Stomach (tissue), 9 donors: ENCODE results near the gene NVL. TPM values are rescaled to one million over a fixed set of nuclear protein-coding genes. Genes with fewer than 3 reads are reported as not detected.

ENCODE experiments used
- DNase-seq, 2 donors: peaks; one replicate each; pipeline versions ENCODE4 v3.0.0 to v3.0.0-alpha.2; 2013 to 2019
- H3K27ac ChIP-seq, 5 donors: fragments of 200-600 bp in 4 of 5; sonication (generic) in 4 of 5; one replicate each; pipeline ENCODE4 v1.5.1; 2013 to 2019; ENCODE audit warnings: mild to moderate bottlenecking in 1 of 5, moderate library complexity in 1 of 5
- H3K27me3 ChIP-seq, 3 donors: fragments of 200-600 bp; sonication (generic); one replicate each; pipeline ENCODE4 v1.5.1; 2017 to 2019; ENCODE audit warnings: mixed run types in 1 of 3
- H3K36me3 ChIP-seq, 4 donors: fragments of 200-600 bp; sonication (generic); 1 replicate in 3 of 4; 2 replicates in 1 of 4; pipeline ENCODE4 v1.5.1; 2016 to 2019
- H3K4me1 ChIP-seq, 4 donors: fragments of 200-600 bp; sonication (generic); one replicate each; pipeline ENCODE4 v1.5.1; 2016 to 2019
- H3K4me3 ChIP-seq, 4 donors: fragments of 200-600 bp; sonication (generic) in 3 of 4; one replicate each; pipeline ENCODE4 v1.5.1; 2016 to 2019; ENCODE audit warnings: mild to moderate bottlenecking in 1 of 4
- H3K9me3 ChIP-seq, 4 donors: fragments of 200-600 bp; sonication (generic); one replicate each; pipeline ENCODE4 v1.5.1; 2016 to 2019
- CTCF ChIP-seq, 7 experiments: fragments of 450-650 bp in 4 of 7; fragments of 200-600 bp in 3 of 7; sonication (generic) in 3 of 7; IDR thresholded peaks; one replicate each; pipeline ENCODE4 v1.5.1; 2016 to 2019; ENCODE audit warnings: antibody characterized with exemption in 7 of 7, control low read depth in 2 of 7, mild to moderate bottlenecking in 1 of 7
- EP300 ChIP-seq: sonication (generic); formaldehyde crosslinking; IDR thresholded peaks from one replicate; pipeline ENCODE4 v1.6.1; 2017; ENCODE audit warnings: antibody characterized with exemption
- POLR2A ChIP-seq, 4 donors: fragments of 450-650 bp; IDR thresholded peaks; one replicate each; pipeline ENCODE4 v1.6.1; 2016; ENCODE audit warnings: antibody characterized with exemption in 4 of 4, control low read depth in 2 of 4, mild to moderate bottlenecking in 1 of 4, moderate library complexity in 1 of 4
- POLR2AphosphoS5 ChIP-seq, 3 donors: sonication (generic); formaldehyde crosslinking; IDR thresholded peaks; one replicate each; pipeline ENCODE4 v1.6.1; 2016; ENCODE audit warnings: antibody characterized with exemption in 3 of 3
- WGBS, 5 donors: extraction: QIAGEN DNeasy Blood & Tissue Kit in 3 of 5; methylation state at CpG; one replicate each; pipeline versions ENCODE4 v1.1.5 to v1.1.7; 2013 to 2018; 5-methylcytosine and 5-hydroxymethylcytosine counted together
- intact Hi-C: fragments of 100-400 bp; cut with DNase I; formaldehyde crosslinking; loops from one replicate; pipeline ENCODE4 v1.15.1; 2023; ENCODE audit warnings: low total_unique reads
- polyA plus RNA-seq, 3 donors: library from polyadenylated mRNA; stranded (reverse); fragments of 200-250 nt; gene quantifications; one replicate each; pipeline ENCODE4 v1.2.3, GENCODE V29; 2013
- total RNA-seq, 5 donors: library from RNA; depleted of rRNA; stranded (reverse); fragments of >200 nt; gene quantifications; one replicate each; pipeline versions ENCODE4 v1.1.0 to v1.2.3, GENCODE V29; 2014 to 2016
- donor health status: healthy with polysubstance abuse.
- donor health status: Bipolar disorder and iron deficiency.
- donor health status: healthy.

NVL gene
- total and polyA plus RNA-seq, 8 donors = 17.4 to 50.9 (median 33.2) TPM

- intact Hi-C loops = no loop called here
- DNase-seq = peak in 1 of 2 donors; percentile 75
- no peak for TF ChIP-seq CTCF (IDR thresholded peaks at IDR 0.05)
- TF ChIP-seq POLR2AphosphoS5 (IDR thresholded peaks at IDR 0.05) = peak in 1 of 3 donors; percentile 6
- Histone ChIP-seq H3K27me3 (no peaks in the 10 kb centered on the region), H3K27ac (peak overlapping the region in 3 of 5 donors; percentile 10 to 61 (median 47)), H3K9me3 (no peaks in the 10 kb centered on the region), H3K36me3 (peaks cover 14 to 69% (median 57%) of the 10 kb centered on the region in 4 donors), H3K4me1 (peaks cover 0 to 4% (median 2%) of the 10 kb centered on the region in 4 donors), H3K4me3 (no peak overlapping the region)
- WGBS, 5 donors = 29 to 56% (median 43%) methylated on average over 1 of the region's 1 CpG
Measured at GRCh38 chr1:224245188-224245587, 84.8 kb downstream of the NVL start.

GRCh38 chr1:224238756-224239155, 91.2 kb downstream of the NVL start:
- no peaks in the 10 kb centered on the region for H3K9me3 ChIP-seq
- H3K4me1 ChIP-seq = no peaks in the 10 kb centered on the region
- H3K27me3 ChIP-seq = no peaks in the 10 kb centered on the region
- no peak for DNase-seq
- no peak overlapping the region for H3K4me3 ChIP-seq
- intact Hi-C loops = no loop called here
- H3K27ac ChIP-seq = no peak overlapping the region
- no peak for TF ChIP-seq POLR2AphosphoS5 (IDR thresholded peaks at IDR 0.05)
- no peak for TF ChIP-seq EP300
- TF ChIP-seq CTCF (IDR thresholded peaks at IDR 0.05) = no peak
- no peak for TF ChIP-seq POLR2A (IDR thresholded peaks at IDR 0.05)
- 63 to 79% (median 70%) methylated on average over 3 of the region's 3 CpGs for WGBS, 5 donors
- peaks cover 0 to 66% (median 65%) of the 10 kb centered on the region in 4 donors for H3K36me3 ChIP-seq

- intact Hi-C loops = no loop called here
- H3K9me3 ChIP-seq = no peaks in the 10 kb centered on the region
- TF ChIP-seq CTCF (IDR thresholded peaks at IDR 0.05) = no peak
- TF ChIP-seq POLR2AphosphoS5 (IDR thresholded peaks at IDR 0.05) = no peak
- TF ChIP-seq EP300 = no peak
- TF ChIP-seq POLR2A (IDR thresholded peaks at IDR 0.05) = no peak
- peaks cover 0 to 69% (median 66%) of the 10 kb centered on the region in 4 donors for H3K36me3 ChIP-seq
- no peaks in the 10 kb centered on the region for H3K27me3 ChIP-seq
- H3K4me1 ChIP-seq = no peaks in the 10 kb centered on the region
- 84 to 95% (median 91%) methylated on average over 7 to 9 of the region's 9 CpGs for WGBS, 5 donors
- DNase-seq = no peak
- no peak overlapping the region for H3K4me3 ChIP-seq
- no peak overlapping the region for H3K27ac ChIP-seq
Measured at GRCh38 chr1:224238212-224238611, 91.8 kb downstream of the NVL start.

- Histone ChIP-seq H3K9me3 (no peaks in the 10 kb centered on the region), H3K27me3 (no peaks in the 10 kb centered on the region), H3K4me1 (no peaks in the 10 kb centered on the region), H3K36me3 (peaks cover 0 to 72% (median 69%) of the 10 kb centered on the region in 4 donors), H3K27ac (no peak overlapping the region), H3K4me3 (no peak overlapping the region)
- TF ChIP-seq CTCF (IDR thresholded peaks at IDR 0.05) (no peak), POLR2A (IDR thresholded peaks at IDR 0.05) (no peak)
- DNase-seq = no peak
- intact Hi-C loops = no loop called here
- 88 to 93% (median 93%) methylated on average over 11 of the region's 11 CpGs for WGBS, 5 donors
Measured at GRCh38 chr1:224237119-224237881, 92.7 kb downstream of the NVL start.
